Measurements from ENCODE around the gene IFT81.

DNA sequence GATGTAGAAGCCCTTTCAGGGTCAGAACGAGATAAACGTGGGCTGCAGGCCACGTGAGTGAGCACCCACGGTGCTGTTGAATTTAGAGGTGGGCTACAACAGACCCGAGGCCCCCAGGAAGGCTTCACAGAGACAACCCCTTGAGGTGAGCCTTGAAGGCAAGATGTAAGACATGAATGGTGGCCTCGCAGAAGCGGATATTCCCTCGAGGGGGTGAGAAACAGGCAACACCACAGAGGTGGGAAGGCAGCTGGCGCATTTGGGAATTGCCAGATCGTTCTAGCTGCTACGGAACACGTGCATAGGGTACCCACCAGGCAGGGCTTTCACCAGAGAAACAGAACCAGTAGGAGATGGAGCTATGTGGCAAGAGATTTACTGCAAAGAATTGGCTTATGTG is 134.3 kb downstream of the IFT81 start:
- TF ChIP-seq, protein P1, sequence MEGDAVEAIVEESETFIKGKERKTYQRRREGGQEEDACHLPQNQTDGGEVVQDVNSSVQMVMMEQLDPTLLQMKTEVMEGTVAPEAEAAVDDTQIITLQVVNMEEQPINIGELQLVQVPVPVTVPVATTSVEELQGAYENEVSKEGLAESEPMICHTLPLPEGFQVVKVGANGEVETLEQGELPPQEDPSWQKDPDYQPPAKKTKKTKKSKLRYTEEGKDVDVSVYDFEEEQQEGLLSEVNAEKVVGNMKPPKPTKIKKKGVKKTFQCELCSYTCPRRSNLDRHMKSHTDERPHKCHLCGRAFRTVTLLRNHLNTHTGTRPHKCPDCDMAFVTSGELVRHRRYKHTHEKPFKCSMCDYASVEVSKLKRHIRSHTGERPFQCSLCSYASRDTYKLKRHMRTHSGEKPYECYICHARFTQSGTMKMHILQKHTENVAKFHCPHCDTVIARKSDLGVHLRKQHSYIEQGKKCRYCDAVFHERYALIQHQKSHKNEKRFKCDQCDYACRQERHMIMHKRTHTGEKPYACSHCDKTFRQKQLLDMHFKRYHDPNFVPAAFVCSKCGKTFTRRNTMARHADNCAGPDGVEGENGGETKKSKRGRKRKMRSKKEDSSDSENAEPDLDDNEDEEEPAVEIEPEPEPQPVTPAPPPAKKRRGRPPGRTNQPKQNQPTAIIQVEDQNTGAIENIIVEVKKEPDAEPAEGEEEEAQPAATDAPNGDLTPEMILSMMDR (IDR thresholded peaks at IDR 0.05) = no peak
- TF ChIP-seq POLR2A (IDR thresholded peaks at IDR 0.05) = no peak
